ENCODE data around the gene RILPL1.
A peak's percentile ranks its signal among the peaks of the same experiment; 100 is the strongest.
"Not testable (repeated sequence)": the region's sequence is repeated elsewhere in the genome, so short reads cannot be mapped to it uniquely, and the experiment has no call there.

RILPL1 gene

GRCh38 chr12:123499332-123499731, 34.2 kb downstream of the RILPL1 start:
- no peak for DNase-seq (ENCODE audit: low read depth)
- H3K4me3 ChIP-seq (ENCODE audit: low read depth, low read length): no peak overlapping the region
- TF ChIP-seq POLR2A (IDR thresholded peaks at IDR 0.05; ENCODE audit: extremely low read depth, insufficient read length): no peak

- peak; percentile 50 for DNase-seq (ENCODE audit: low read depth)
- H3K4me3 ChIP-seq (ENCODE audit: low read depth, low read length): no peak overlapping the region
- no peak for TF ChIP-seq MYC (IDR thresholded peaks at IDR 0.05; ENCODE audit: low read depth, low read length)
- no peak for TF ChIP-seq POLR2A (IDR thresholded peaks at IDR 0.05; ENCODE audit: extremely low read depth, insufficient read length)
- TF ChIP-seq MAX (IDR thresholded peaks at IDR 0.05; ENCODE audit: low read depth, low read length): no peak
- TF ChIP-seq CTCF (IDR thresholded peaks at IDR 0.05; ENCODE audit: low read depth, low read length): peak; percentile 1
Measured at GRCh38 chr12:123498126-123498825, 35.2 kb downstream of the RILPL1 start.

- H3K4me3 ChIP-seq (ENCODE audit: low read depth, low read length): no peak overlapping the region
- no peak for DNase-seq (ENCODE audit: low read depth)
- TF ChIP-seq POLR2A (IDR thresholded peaks at IDR 0.05; ENCODE audit: extremely low read depth, insufficient read length) (no peak), MAX (IDR thresholded peaks at IDR 0.05; ENCODE audit: low read depth, low read length) (no peak)
Measured at GRCh38 chr12:123497065-123497464, 36.5 kb downstream of the RILPL1 start.

GRCh38 chr12:123494124-123494851, 39.2 kb downstream of the RILPL1 start:
- no peak overlapping the region for H3K4me3 ChIP-seq (ENCODE audit: low read depth, low read length)
- peak; percentile 53 for DNase-seq (ENCODE audit: low read depth)
- no peak for TF ChIP-seq MYC (IDR thresholded peaks at IDR 0.05; ENCODE audit: low read depth, low read length)

GRCh38 chr12:123492339-123493039, 41.0 kb downstream of the RILPL1 start:
- DNase-seq (ENCODE audit: low read depth): peak; percentile 37
- not testable (repeated sequence) for H3K4me3 ChIP-seq (ENCODE audit: low read depth, low read length)

GRCh38 chr12:123491481-123491880, 42.0 kb downstream of the RILPL1 start:
- no peak for DNase-seq (ENCODE audit: low read depth)
- TF ChIP-seq POLR2A (IDR thresholded peaks at IDR 0.05; ENCODE audit: extremely low read depth, insufficient read length) (no peak), MYC (IDR thresholded peaks at IDR 0.05; ENCODE audit: low read depth, low read length) (no peak), MAX (IDR thresholded peaks at IDR 0.05; ENCODE audit: low read depth, low read length) (no peak), CTCF (IDR thresholded peaks at IDR 0.05; ENCODE audit: low read depth, low read length) (no peak)
- no peak overlapping the region for H3K4me3 ChIP-seq (ENCODE audit: low read depth, low read length)

- DNase-seq (ENCODE audit: low read depth): peak; percentile 35
- no peak for TF ChIP-seq MAX (IDR thresholded peaks at IDR 0.05; ENCODE audit: low read depth, low read length)
- TF ChIP-seq CTCF (IDR thresholded peaks at IDR 0.05; ENCODE audit: low read depth, low read length): no peak
- no peak for TF ChIP-seq POLR2A (IDR thresholded peaks at IDR 0.05; ENCODE audit: extremely low read depth, insufficient read length)
- no peak for TF ChIP-seq MYC (IDR thresholded peaks at IDR 0.05; ENCODE audit: low read depth, low read length)
- no peak overlapping the region for H3K4me3 ChIP-seq (ENCODE audit: low read depth, low read length)
Measured at GRCh38 chr12:123491056-123491455, 42.5 kb downstream of the RILPL1 start.
